GM15510 (cell line): ENCODE results near the gene VAPA.
A peak's percentile ranks its signal among the peaks of the same experiment; 100 is the strongest.

Experiments used
- POLR2A ChIP-seq: IDR thresholded peaks from 3 replicates; pipeline ENCODE4 v1.6.1; 2011; ENCODE audit warnings: borderline replicate concordance; ENCODE audit not compliant: insufficient read length; ENCODE audit errors: extremely low read depth

VAPA gene, protein sequence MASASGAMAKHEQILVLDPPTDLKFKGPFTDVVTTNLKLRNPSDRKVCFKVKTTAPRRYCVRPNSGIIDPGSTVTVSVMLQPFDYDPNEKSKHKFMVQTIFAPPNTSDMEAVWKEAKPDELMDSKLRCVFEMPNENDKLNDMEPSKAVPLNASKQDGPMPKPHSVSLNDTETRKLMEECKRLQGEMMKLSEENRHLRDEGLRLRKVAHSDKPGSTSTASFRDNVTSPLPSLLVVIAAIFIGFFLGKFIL

DNA sequence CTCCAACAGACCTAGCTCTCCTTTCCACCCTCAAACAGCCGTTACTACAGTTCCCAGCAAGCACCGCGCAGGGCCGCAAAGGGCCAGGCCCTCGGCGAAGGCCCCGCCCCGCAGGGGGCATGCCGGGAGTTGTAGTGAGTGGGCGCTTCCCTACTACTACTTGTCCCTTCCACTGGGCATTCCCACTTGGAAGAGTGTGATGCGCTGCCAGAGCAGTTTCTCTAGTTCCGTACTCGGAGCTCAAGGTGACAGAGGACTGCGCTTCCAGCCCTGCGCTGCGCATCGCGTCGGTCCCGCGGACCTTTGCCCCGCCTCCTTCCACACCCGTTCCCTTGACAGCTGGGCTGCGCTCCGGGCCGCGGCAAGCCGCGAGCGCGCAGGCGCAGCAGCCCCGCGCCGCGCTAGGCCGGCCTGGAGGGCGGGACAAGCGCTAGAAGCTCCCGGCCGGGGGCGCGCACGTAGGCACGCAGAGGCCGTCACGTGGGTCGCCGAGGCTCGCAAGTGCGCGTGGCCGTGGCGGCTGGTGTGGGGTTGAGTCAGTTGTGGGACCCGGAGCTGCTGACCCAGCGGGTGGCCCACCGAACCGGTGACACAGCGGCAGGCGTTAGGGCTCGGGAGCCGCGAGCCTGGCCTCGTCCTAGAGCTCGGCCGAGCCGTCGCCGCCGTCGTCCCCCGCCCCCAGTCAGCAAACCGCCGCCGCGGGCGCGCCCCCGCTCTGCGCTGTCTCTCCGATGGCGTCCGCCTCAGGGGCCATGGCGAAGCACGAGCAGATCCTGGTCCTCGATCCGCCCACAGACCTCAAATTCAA lies at the start of gene VAPA:
VAPA (plus strand) TSS at position 491 of the 808 bp plus-strand sequence; CDS start at position 732, 241 bp downstream.
- peak; percentile 89 for TF ChIP-seq POLR2A

DNA sequence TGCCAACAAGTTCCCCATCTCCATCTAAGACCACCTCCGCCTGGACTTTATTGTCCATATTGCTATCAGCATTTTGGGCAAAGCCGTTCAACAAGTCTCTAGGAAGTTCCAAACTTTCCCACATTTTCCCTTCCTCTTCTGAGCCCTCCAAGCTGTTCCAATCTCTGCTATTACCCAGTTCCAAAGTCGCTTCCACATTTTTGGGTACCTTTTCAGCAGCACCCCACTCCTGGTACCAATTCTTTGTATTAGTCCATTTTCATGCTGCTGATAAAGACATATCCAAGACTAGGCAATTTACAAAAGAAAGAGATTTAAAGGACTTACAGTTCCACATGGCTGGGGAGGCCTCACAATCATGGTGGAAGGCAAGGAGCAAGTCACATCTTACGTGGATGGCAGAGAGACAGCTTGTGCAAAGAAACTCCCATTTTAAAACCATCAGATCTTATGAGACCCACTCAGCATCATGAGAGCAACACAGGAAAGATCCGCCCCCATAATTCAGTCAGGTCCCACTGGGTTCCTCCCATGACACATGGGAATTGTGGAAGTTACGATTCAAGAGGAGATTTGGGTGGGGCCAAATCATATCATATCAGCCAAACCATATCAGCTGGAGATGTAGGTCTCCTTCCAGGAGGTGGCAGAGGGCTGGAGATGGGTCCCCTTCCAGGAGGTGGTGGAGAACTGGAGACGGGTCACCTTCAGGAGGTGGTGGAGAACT lies 47.9 kb upstream of the VAPA start:
- TF ChIP-seq POLR2A = no peak

DNA sequence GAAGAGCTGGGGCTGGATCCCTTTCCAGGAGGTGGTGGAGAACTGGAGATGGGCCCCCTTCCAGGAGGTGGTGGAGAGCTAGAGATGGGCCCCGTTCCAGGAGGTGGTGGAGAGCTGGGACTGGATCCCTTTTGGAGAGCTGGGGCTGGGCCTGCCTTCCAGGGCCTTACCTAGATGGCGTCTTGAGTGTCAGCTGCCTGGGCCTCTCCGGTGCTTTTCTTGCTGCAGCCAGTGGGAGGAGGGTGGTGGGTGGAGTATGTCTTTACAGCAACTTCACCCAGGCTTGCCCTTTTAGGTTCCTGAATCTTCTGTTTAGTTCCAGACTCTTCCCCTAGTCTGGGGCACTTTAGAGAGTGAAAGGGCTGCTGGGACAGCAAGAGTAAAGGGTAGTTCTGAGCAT lies 47.2 kb upstream of the VAPA start:
- TF ChIP-seq POLR2A = no peak

DNA sequence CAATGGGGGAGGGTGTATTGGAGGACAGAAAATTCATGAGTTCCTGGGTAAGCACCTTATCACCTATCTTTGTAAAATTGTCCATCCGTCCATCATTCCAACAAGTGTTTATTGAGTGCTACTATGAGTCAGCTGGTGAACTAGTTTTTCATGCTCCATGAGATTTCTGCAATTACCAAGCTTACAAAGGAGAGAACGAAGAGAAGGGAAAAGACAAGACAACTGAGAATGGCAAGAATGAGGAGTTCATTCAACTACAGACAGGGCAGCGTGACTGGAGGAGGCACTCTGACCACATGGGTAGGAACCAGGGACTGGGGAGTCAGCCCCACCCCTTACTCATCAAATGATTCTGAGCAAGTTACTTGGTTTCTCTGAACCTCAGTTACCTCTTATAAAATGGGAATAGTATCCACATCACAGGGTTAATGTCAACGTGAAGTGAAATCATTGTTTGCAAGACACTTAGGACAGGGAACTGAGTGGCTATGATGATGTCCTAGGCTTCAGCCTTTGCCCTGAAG lies 46.7 kb upstream of the VAPA start:
- no peak for TF ChIP-seq POLR2A

DNA sequence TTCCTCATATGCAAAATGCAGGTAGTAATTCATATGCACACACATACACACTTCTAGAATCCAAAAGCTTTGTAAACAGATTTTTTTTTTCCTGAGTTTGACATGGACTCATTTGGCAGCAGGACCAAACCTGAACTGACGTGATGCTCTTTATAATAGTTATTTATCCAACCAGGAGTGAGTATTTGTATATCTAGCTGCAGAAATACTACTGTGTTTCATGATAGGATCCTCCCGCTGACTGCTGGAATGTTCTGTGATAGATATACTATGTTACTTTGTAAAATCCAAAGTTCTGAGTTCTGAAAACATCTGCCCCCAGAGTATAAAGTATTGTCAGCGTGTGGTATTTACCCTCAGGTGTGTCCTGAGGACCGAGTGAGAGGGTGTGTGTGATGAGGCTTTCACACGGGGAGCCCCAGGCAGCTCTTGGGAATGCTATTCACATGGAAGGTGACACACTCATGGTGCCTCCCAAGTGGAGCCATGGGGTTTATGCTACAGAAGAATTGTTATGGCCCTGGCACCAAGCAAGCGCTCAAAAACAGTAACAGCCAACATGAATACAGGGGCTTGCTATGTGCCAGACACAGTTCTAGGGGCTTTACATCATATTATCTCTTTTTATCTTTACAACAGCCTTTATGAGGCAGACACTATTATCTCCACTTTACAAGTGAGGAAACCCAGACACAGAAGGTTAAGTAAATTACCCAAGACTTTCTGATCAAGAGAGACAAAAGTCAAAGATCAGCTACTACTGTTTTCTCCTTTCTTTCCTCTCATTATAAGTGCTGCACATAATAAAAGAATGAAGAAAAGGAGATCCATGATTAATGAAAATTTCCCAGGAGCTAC lies 44.7 kb upstream of the VAPA start:
- TF ChIP-seq POLR2A = no peak

DNA sequence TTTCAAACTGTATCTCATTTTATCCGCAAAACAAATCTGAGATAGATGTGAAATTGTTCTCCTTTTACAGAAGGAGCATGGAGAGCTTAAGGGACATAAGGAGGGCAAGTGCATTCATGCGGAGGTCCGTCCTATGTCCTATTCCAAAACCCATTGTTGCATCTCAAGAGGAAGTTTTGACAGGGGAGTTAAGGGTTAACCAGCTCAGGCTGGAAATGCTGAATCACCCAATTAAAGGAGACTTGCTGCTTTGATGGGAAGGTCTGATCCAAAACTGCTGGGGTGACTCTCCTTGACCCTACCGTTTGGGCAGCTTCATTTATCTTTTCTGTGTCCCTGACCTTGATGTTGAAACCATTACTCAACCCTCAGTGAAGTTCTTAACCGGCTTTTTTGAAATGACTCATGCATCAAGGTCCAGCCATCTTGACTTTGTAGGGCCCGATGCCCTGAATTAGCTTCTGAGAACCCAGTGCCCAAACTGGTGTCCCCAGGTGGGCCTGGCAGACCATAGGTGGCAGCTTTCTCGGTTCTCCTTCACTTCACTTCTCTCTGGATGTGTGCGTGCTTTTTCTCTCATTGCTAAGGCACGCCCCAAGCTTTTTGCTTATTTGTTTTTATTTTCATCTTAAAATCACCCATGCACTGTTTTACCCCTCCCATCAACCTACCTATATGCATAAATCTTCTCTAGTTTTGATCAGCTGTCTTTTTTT lies 43.9 kb upstream of the VAPA start:
- TF ChIP-seq POLR2A = no peak

DNA sequence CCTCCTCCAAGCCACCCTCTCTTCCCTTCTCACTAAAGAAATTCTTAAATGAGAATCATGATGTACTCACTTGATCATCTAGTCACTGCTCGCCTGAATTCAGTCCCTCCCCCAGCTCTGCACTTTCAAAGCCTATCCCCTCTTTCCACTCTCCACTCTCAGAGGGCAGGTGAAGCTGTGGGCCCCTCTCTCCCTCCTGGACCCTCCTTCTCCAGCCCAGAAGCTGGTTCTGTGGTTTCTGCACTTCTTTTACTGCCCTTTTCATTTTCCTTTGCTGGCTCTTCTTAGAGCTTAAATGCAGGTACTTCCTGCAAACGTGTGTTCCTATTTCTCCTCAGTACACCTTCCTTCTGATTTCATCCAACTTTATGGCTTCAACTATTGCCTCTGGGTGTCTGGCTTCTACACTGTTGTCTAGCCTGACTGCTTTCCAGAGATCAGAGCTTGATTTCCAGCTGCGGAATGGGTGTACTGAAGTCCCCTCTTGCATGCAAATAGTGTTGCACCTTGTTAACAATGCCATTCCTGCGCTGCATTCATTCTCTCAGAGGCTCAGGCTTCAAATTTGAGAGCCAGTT lies 43.3 kb upstream of the VAPA start:
- TF ChIP-seq POLR2A = no peak

DNA sequence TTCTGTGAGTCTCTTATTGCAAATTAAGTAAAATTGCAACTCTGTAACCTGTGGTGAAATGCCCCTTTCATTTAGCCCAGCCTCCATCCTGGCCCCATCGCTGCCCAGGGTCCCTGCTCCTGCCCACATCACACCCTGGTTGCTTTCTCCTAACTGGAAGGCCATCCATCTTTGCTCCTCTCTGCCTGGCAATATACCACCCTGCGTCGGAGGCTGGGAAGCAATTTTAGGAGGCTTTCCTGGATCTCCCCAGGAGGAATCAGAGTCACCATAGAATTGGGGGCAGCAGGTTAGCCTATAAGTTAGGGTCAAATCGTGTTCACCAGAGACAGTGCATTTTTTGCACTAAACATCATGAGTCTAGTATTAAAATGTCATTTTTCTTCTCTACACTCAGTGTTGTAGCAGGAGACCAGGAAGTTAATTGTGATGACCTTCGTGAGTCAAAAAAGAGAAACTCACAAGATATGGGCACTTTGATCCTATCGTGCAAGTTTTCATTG lies 42.5 kb upstream of the VAPA start:
- TF ChIP-seq POLR2A = no peak

DNA sequence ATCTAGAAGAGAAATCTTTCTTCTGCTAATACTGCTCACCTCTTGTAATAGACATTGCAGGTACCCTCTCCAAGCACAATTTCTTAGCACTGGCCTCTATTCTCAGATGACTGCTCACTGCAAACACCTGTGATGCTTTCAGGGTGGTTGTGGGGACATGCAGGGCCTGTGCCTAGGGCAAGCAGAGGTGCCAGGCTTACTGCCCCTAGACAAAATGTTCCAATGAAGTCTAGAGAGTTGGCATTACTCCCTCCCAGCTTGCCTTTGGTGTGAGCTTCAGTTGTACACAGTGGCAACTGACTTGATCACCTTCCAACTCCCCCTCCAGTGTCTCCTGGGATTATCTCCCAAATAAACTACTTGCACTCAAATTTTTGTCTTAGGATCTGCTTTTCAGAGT lies 41.0 kb upstream of the VAPA start:
- TF ChIP-seq POLR2A = no peak

DNA sequence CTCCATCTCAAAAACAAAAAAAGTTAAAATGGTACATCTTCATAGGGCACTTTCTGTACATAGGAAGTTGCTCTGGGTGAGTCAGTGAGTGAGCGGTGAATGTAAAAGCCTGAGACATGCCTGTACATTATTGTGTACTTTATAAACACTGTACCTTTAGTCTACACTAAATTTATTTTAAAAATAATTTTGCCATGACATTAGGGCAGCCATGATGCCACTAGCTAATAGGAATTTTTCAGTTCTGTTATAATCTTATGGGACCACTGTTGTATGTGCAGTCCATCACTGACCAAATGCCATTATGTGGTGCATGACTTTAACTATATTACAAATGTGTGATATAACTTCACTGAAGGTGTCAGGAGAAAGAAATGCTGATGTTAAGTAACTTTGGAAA lies 39.1 kb upstream of the VAPA start:
- TF ChIP-seq POLR2A = no peak

DNA sequence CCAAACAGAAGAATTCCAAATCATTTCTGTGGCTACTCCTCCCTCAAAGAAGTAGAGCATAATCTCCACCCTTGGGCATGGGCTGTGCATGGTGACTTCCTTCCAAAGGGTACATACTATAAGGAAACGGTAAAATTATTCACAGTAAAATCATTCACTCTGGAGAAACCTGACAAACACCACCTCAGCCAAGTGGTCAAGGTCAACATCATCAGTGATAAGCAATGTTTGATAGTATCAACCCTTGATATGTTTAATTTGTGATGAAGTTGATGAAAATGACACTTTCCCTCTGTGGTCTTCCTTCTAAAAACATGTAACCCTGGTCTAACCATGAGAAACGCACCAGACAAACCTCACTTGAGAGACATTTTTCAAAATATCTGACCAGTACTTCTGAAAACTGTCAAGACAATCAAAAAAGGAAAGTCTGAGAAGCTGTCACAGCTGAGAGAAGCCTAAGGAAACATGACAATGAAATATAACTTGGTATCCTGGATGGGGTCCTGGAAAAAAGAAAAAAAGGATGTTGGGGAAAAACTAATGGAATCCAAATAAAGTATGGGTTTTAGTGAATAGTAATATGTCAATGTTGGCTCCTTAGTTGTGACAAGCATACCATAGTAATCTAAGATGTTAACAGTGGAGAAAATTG lies 37.5 kb upstream of the VAPA start:
- TF ChIP-seq POLR2A = no peak

DNA sequence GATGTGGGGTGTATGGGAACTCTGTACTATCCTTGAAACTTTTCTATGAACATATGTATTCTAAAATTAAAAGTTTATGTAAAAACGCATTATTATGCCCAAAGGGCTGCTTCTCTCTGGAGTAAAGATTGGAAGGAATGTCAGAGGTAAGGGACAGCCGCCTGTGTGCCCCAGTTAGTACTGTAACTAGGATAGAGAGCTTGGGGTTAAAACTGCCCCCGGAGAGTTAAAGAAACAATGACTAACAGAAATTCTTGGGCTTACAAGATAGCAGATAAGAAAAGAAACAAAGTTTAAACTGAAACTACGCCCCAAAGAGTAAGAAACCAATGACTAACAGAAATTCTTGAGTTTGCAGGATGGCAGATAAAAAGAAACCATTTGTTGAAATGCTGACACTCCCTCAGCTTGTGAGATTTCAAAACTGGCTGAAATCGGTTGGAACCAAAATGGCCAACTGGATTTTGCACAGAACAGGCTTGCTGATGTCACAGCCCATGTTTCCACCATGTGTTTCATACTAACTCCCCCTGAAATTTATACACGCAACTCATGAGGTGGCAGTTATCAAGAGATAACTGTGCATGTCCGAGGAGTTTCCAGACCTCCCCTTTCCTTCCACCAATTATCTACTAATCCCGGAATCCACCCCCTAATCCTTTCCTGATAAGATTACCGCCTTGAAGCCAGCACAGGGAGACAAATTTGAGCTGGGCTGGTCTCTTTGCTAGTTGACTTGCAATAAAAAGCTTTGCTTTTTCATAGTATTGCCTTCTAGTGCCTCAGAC lies 36.8 kb upstream of the VAPA start:
- TF ChIP-seq POLR2A = no peak
